HG03280 (cell line): Measurements from ENCODE around the gene GFOD2.
A peak's percentile ranks its signal among the peaks of the same experiment; 100 is the strongest.

Experiments
- ATAC-seq: cut with Tn5 transposase; IDR thresholded peaks from one replicate; pipeline ENCODE4 v1.9.1; 2021; ENCODE audit warnings: mild to moderate bottlenecking, moderate library complexity; ENCODE audit not compliant: unreplicated experiment

GFOD2 gene

GRCh38 chr16:67673712-67674580 is 45.2 kb downstream of the GFOD2 start:
- ATAC-seq = no peak

GRCh38 chr16:67672739-67673662 is 46.1 kb downstream of the GFOD2 start:
- ATAC-seq = no peak

- no peak for ATAC-seq
These were observed 46.8 kb downstream of the GFOD2 start for GRCh38 chr16:67672306-67672705.

- no peak for ATAC-seq
These were observed 49.5 kb downstream of the GFOD2 start for GRCh38 chr16:67669499-67670101.

GRCh38 chr16:67668495-67669157 is 50.5 kb downstream of the GFOD2 start:
- ATAC-seq = no peak

GRCh38 chr16:67667817-67668494 is 51.2 kb downstream of the GFOD2 start:
- peak; percentile 67 for ATAC-seq

GRCh38 chr16:67667453-67667816 is 51.7 kb downstream of the GFOD2 start:
- ATAC-seq = no peak

GRCh38 chr16:67666559-67667452 is 52.3 kb downstream of the GFOD2 start, which contains the start of the genes C16orf86 and ENKD1:
Gene C16orf86, plus strand, starts transcription at chr16:67666814. Its CDS starts 157 bp downstream, at chr16:67666971.
Gene ENKD1, minus strand, starts transcription at chr16:67666750. Its CDS starts 308 bp downstream, at chr16:67666442.
- peak; percentile 58 for ATAC-seq

GRCh38 chr16:67666032-67666551 is 53.0 kb downstream of the GFOD2 start:
- ATAC-seq = peak; percentile 2

- no peak for ATAC-seq
These were observed 53.5 kb downstream of the GFOD2 start for GRCh38 chr16:67665598-67665997.

- ATAC-seq = no peak
These were observed 54.2 kb downstream of the GFOD2 start for GRCh38 chr16:67664871-67665270.

- no peak for ATAC-seq
These were observed 54.9 kb downstream of the GFOD2 start for GRCh38 chr16:67664258-67664657.

GRCh38 chr16:67663877-67664222 is 55.3 kb downstream of the GFOD2 start:
- no peak for ATAC-seq

- ATAC-seq = no peak
These were observed 55.8 kb downstream of the GFOD2 start for GRCh38 chr16:67663151-67663876.

GRCh38 chr16:67662653-67663010 is 56.5 kb downstream of the GFOD2 start:
- no peak for ATAC-seq

- ATAC-seq = no peak
These were observed 57.0 kb downstream of the GFOD2 start for GRCh38 chr16:67661886-67662652.

GRCh38 chr16:67661101-67661761 is 57.9 kb downstream of the GFOD2 start:
- no peak for ATAC-seq
